ENCODE results near the gene AKT1.

The AKT1 gene

GRCh38 chr14:104798300-104799243 lies 3.0 kb upstream of the AKT1 start:
- FAIRE-seq: no peak

GRCh38 chr14:104797115-104798044 lies 1.8 kb upstream of the AKT1 start:
- FAIRE-seq: no peak

GRCh38 chr14:104796687-104797081 lies 1.1 kb upstream of the AKT1 start:
- FAIRE-seq: no peak

- FAIRE-seq: no peak
Observed at GRCh38 chr14:104795781-104796686, 486 bp upstream of the AKT1 start.

- no peak for FAIRE-seq
Observed at GRCh38 chr14:104794631-104794992, 936 bp downstream of the AKT1 start.

- no peak for FAIRE-seq
Observed at GRCh38 chr14:104794099-104794498, 1.4 kb downstream of the AKT1 start.

- no peak for FAIRE-seq
Observed at GRCh38 chr14:104793703-104793959, 1.9 kb downstream of the AKT1 start.

GRCh38 chr14:104792945-104793702 lies 2.4 kb downstream of the AKT1 start:
- no peak for FAIRE-seq

- no peak for FAIRE-seq
Observed at GRCh38 chr14:104792101-104792884, 3.3 kb downstream of the AKT1 start.

- FAIRE-seq: no peak
Observed at GRCh38 chr14:104791425-104791824, 4.1 kb downstream of the AKT1 start.

- FAIRE-seq: no peak
Observed at GRCh38 chr14:104789752-104790743, 5.5 kb downstream of the AKT1 start.

- no peak for FAIRE-seq
Observed at GRCh38 chr14:104788873-104789663, 6.5 kb downstream of the AKT1 start.

GRCh38 chr14:104788161-104788818 lies 7.3 kb downstream of the AKT1 start:
- no peak for FAIRE-seq

- FAIRE-seq: no peak
Observed at GRCh38 chr14:104787736-104788135, 7.8 kb downstream of the AKT1 start.

- FAIRE-seq: no peak
Observed at GRCh38 chr14:104786726-104787675, 8.5 kb downstream of the AKT1 start.

GRCh38 chr14:104786091-104786586 lies 9.4 kb downstream of the AKT1 start:
- no peak for FAIRE-seq

GRCh38 chr14:104785708-104786080 lies 9.9 kb downstream of the AKT1 start:
- no peak for FAIRE-seq
